ENCODE data around the gene TFPT. TPM values are rescaled to one million over a fixed set of nuclear protein-coding genes. Genes with fewer than 3 reads are reported as not detected.

The TFPT gene
- 10 to 100 TPM; 11.0 to 22.9 (median 13.8) TPM for total RNA-seq
- 10 to 100 TPM; 23.7 to 38.3 (median 25.2) TPM for polyA plus RNA-seq
- long read RNA-seq, donor 1, partial matches to known transcripts, result 1 of 3 reads
- long read RNA-seq, donor 1, other reads (novel, unspliced or antisense), result 0 of 3 reads
- long read RNA-seq, donor 2, partial matches to known transcripts, result 0 of 1 reads
- long read RNA-seq, donor 2, other reads (novel, unspliced or antisense), result 0 of 1 reads

GRCh38 chr19:54115109-54116063 is at the start of gene TFPT, which contains the start of gene PRPF31:
Gene TFPT, minus strand, starts transcription at chr19:54115657. Its CDS starts 388 bp downstream, at chr19:54115269.
Gene PRPF31, plus strand, starts transcription at chr19:54115754. Its CDS starts 2,525 bp downstream, at chr19:54118279.
- no peak for TF ChIP-seq CTCF (IDR thresholded peaks at IDR 0.05)
- no peaks in the 10 kb centered on the region for H3K9me3 ChIP-seq
- DNase-seq (peak; percentile 97 to 98), ATAC-seq (peak; percentile 92 to 96 (median 94))
- WGBS, 3 donors, result 0 to 1% (median 0%) methylated on average over 60 of the region's 60 CpGs
- peaks cover 0 to 58% of the 10 kb centered on the region in 2 donors for H3K36me3 ChIP-seq (ENCODE audit: insufficient read depth in 1 of 2, low read depth in 1 of 2)
- peak within 1 kb of the TSS; percentile 86 for H3K4me3 ChIP-seq
- H3K4me1 ChIP-seq, result peaks cover 17% of the 10 kb centered on the region
- peak within 1 kb of the TSS; percentile 93 for H3K27ac ChIP-seq
- no peaks in the 10 kb centered on the region for H3K27me3 ChIP-seq (ENCODE audit: insufficient read depth in 3 of 3, low read length in 2 of 3)
- intact Hi-C loops (cut with DNase I), result loop anchor here in 1 of 2 donors (10.0 kb wide), 1 partner anchor 141 kb away; no protein-coding TSS in a partner anchor

GRCh38 chr19:54165222-54165621 is 49.8 kb upstream of the TFPT start:
- Histone ChIP-seq H3K4me3 (no peak overlapping the region), H3K4me1 (peaks cover 16% of the 10 kb centered on the region), H3K9me3 (no peaks in the 10 kb centered on the region), H3K27ac (no peak overlapping the region), H3K36me3 (ENCODE audit: insufficient read depth in 1 of 2, low read depth in 1 of 2) (no peaks in the 10 kb centered on the region), H3K27me3 (ENCODE audit: insufficient read depth in 3 of 3, low read length in 2 of 3) (peaks cover 0 to 16% (median 0%) of the 10 kb centered on the region in 3 donors)
- no peak for ATAC-seq
- no peak for TF ChIP-seq CTCF (IDR thresholded peaks at IDR 0.05)
- DNase-seq, result no peak
- 87 to 89% (median 87%) methylated on average over 25 of the region's 25 CpGs for WGBS, 3 donors
- intact Hi-C loops (cut with DNase I), result loop anchor here in 1 of 2 donors (10.0 kb wide), 1 partner anchor 230 kb away; no protein-coding TSS in a partner anchor

- DNase-seq, result peak in 1 of 2 donors; percentile 73
- no peaks in the 10 kb centered on the region for H3K9me3 ChIP-seq
- peaks cover 18% of the 10 kb centered on the region for H3K4me1 ChIP-seq
- H3K27me3 ChIP-seq (ENCODE audit: insufficient read depth in 3 of 3, low read length in 2 of 3), result peaks cover 0 to 16% (median 0%) of the 10 kb centered on the region in 3 donors
- no peak for TF ChIP-seq CTCF (IDR thresholded peaks at IDR 0.05)
- no peak for ATAC-seq
- intact Hi-C loops (cut with DNase I), result loop anchor here in 1 of 2 donors (10.0 kb wide), 1 partner anchor 230 kb away; no protein-coding TSS in a partner anchor
- H3K27ac ChIP-seq, result no peak overlapping the region
- 13 to 16% (median 14%) methylated on average over 37 of the region's 37 CpGs for WGBS, 3 donors
- H3K4me3 ChIP-seq, result peak overlapping the region; percentile 24
- no peaks in the 10 kb centered on the region for H3K36me3 ChIP-seq (ENCODE audit: insufficient read depth in 1 of 2, low read depth in 1 of 2)
These were observed 49.1 kb upstream of the TFPT start for GRCh38 chr19:54164369-54165068.

- Histone ChIP-seq H3K9me3 (no peaks in the 10 kb centered on the region), H3K27ac (no peak overlapping the region), H3K27me3 (ENCODE audit: insufficient read depth in 3 of 3, low read length in 2 of 3) (peaks cover 0 to 16% (median 0%) of the 10 kb centered on the region in 3 donors), H3K4me3 (peak overlapping the region; percentile 55), H3K4me1 (peaks cover 27% of the 10 kb centered on the region), H3K36me3 (ENCODE audit: insufficient read depth in 1 of 2, low read depth in 1 of 2) (peaks cover 0 to 5% of the 10 kb centered on the region in 2 donors)
- no peak for DNase-seq
- no peak for TF ChIP-seq CTCF (IDR thresholded peaks at IDR 0.05)
- no peak for ATAC-seq
- intact Hi-C loops (cut with DNase I), result loop anchor here in 1 of 2 donors (10.0 kb wide), 1 partner anchor 232 kb away; no protein-coding TSS in a partner anchor
- WGBS, 3 donors, result 66 to 80% (median 71%) methylated on average over 14 of the region's 14 CpGs
These were observed 47.4 kb upstream of the TFPT start for GRCh38 chr19:54162884-54163283.

Data from psoas muscle (tissue), 8 donors.